Measurements from ENCODE around the gene PNMA8B. TPM values are rescaled to one million over a fixed set of nuclear protein-coding genes. Genes with fewer than 3 reads are reported as not detected.

Gene PNMA8B
- total RNA-seq, 1 donor from 2014 or later, result 0.76 TPM

DNA sequence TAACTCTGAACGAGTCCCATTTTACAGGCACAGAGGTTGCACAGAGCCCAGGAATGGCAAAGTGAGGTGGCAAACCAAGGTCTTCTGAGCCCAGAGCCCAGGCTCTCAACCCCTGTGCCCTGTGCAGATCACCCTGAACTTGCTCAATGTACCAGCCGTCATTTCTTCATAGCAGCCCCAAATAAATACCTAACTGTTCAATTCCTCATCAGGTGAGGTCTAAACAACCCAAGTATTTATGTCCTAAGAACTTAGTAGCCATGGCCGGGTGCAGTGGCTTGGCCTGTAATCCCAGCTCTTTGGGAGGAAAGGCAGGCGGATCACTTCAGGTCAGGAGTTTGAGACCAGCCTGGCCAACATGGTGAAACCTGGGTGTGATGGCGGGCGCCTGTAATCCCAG is 21.8 kb upstream of the PNMA8B start:
- no peak for DNase-seq
- Mint-ChIP-seq H3K27me3 (ENCODE audit: unreplicated experiment) (peaks cover 6% of the 10 kb centered on the region), H3K27ac (ENCODE audit: unreplicated experiment) (no peak overlapping the region)

DNA sequence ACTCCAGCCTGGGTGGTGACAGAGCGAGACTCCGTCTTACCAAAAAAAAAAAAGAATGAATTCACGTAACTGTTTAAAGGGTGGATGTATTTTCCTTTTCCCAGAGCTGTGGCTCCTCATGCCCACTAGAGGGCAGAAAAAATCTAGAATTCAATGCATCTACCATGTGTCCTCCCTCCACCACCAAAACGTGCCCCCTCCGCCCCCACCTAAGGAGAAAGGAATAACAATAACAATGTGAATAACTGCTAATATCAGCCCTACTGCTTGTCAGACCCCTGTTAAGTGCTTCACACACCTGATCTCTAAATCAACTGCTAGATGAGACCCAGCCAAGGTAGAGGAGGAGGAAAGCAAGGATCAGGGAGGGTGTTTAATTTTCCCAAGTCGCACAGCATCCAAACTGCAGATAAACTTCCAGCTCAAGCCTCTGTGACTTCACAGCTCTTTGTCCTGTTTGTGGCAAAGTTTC is 20.2 kb upstream of the PNMA8B start:
- Mint-ChIP-seq H3K27ac (ENCODE audit: unreplicated experiment) (no peak overlapping the region), H3K9me3 (ENCODE audit: unreplicated experiment) (peaks cover 4% of the 10 kb centered on the region)

More for the DNA sequence above, 21.8 kb upstream of the PNMA8B start:
- Mint-ChIP-seq H3K36me3 (ENCODE audit: unreplicated experiment) (no peaks in the 10 kb centered on the region), H3K9me3 (ENCODE audit: unreplicated experiment) (peaks cover 2% of the 10 kb centered on the region), H3K4me3 (ENCODE audit: unreplicated experiment) (no peak overlapping the region), H3K4me1 (ENCODE audit: low read depth, unreplicated experiment) (no peaks in the 10 kb centered on the region)
- TF ChIP-seq, protein P1, sequence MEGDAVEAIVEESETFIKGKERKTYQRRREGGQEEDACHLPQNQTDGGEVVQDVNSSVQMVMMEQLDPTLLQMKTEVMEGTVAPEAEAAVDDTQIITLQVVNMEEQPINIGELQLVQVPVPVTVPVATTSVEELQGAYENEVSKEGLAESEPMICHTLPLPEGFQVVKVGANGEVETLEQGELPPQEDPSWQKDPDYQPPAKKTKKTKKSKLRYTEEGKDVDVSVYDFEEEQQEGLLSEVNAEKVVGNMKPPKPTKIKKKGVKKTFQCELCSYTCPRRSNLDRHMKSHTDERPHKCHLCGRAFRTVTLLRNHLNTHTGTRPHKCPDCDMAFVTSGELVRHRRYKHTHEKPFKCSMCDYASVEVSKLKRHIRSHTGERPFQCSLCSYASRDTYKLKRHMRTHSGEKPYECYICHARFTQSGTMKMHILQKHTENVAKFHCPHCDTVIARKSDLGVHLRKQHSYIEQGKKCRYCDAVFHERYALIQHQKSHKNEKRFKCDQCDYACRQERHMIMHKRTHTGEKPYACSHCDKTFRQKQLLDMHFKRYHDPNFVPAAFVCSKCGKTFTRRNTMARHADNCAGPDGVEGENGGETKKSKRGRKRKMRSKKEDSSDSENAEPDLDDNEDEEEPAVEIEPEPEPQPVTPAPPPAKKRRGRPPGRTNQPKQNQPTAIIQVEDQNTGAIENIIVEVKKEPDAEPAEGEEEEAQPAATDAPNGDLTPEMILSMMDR (IDR thresholded peaks at IDR 0.05; ENCODE audit: partially characterized antibody, unreplicated experiment), result no peak

GRCh38 chr19:46515290-46515609 is 19.6 kb upstream of the PNMA8B start:
- Mint-ChIP-seq H3K27me3 (ENCODE audit: unreplicated experiment) (peaks cover 9% of the 10 kb centered on the region), H3K4me1 (ENCODE audit: low read depth, unreplicated experiment) (no peaks in the 10 kb centered on the region), H3K4me3 (ENCODE audit: unreplicated experiment) (no peak overlapping the region), H3K9me3 (ENCODE audit: unreplicated experiment) (peaks cover 4% of the 10 kb centered on the region), H3K27ac (ENCODE audit: unreplicated experiment) (no peak overlapping the region), H3K36me3 (ENCODE audit: unreplicated experiment) (peaks cover 5% of the 10 kb centered on the region)
- TF ChIP-seq, protein P1 (IDR thresholded peaks at IDR 0.05; ENCODE audit: partially characterized antibody, unreplicated experiment), result no peak
- no peak for DNase-seq

More for the DNA sequence above, 20.2 kb upstream of the PNMA8B start:
- TF ChIP-seq, protein P1 (IDR thresholded peaks at IDR 0.05; ENCODE audit: partially characterized antibody, unreplicated experiment), result peak; percentile 74
- H3K27me3 Mint-ChIP-seq (ENCODE audit: unreplicated experiment), result peaks cover 8% of the 10 kb centered on the region
- no peak for DNase-seq
- no peak overlapping the region for H3K4me3 Mint-ChIP-seq (ENCODE audit: unreplicated experiment)
- H3K36me3 Mint-ChIP-seq (ENCODE audit: unreplicated experiment), result peaks cover 2% of the 10 kb centered on the region
- H3K4me1 Mint-ChIP-seq (ENCODE audit: low read depth, unreplicated experiment), result no peaks in the 10 kb centered on the region

DNA sequence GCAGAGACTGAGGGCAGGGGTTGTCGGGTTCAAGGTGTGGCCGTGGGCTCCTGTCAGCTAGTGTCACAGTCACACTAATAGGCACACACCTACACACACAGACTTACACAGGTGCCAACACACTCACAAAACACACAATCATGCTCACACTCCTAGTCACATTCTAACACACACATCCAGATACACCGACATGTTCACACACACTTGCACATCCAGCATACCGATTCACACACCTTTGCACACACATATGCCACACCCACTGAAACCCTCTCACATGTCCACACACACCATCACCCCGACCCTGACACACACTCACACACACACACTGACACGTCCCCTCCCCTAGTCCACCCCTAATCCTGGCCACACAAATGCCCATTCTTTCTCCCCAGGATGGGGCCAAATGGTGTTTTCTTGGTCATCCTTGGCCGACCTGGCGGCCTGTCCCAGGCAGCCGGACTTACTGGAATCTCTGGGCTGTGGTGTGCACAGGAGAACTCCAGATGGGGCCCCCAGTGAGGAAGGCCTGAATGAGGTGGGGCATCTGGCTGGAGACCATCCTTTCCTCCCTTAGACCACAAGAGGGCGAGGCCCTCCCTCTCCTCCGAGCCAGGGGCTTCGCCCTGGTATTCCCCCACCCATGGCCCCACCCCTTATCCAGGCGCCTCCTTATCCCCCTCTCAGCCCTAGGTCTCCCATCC is 19.1 kb upstream of the PNMA8B start:
- Mint-ChIP-seq H3K4me1 (ENCODE audit: low read depth, unreplicated experiment) (no peaks in the 10 kb centered on the region), H3K27me3 (ENCODE audit: unreplicated experiment) (peaks cover 7% of the 10 kb centered on the region), H3K27ac (ENCODE audit: unreplicated experiment) (no peak overlapping the region), H3K9me3 (ENCODE audit: unreplicated experiment) (peaks cover 4% of the 10 kb centered on the region), H3K36me3 (ENCODE audit: unreplicated experiment) (peaks cover 5% of the 10 kb centered on the region), H3K4me3 (ENCODE audit: unreplicated experiment) (no peak overlapping the region)
- TF ChIP-seq, protein P1 (IDR thresholded peaks at IDR 0.05; ENCODE audit: partially characterized antibody, unreplicated experiment), result no peak
- no peak for DNase-seq

- Mint-ChIP-seq H3K9me3 (ENCODE audit: unreplicated experiment) (peaks cover 4% of the 10 kb centered on the region), H3K27ac (ENCODE audit: unreplicated experiment) (no peak overlapping the region), H3K4me3 (ENCODE audit: unreplicated experiment) (no peak overlapping the region), H3K36me3 (ENCODE audit: unreplicated experiment) (peaks cover 5% of the 10 kb centered on the region), H3K27me3 (ENCODE audit: unreplicated experiment) (peaks cover 7% of the 10 kb centered on the region), H3K4me1 (ENCODE audit: low read depth, unreplicated experiment) (no peaks in the 10 kb centered on the region)
- peak; percentile 95 for DNase-seq
- TF ChIP-seq, protein P1 (IDR thresholded peaks at IDR 0.05; ENCODE audit: partially characterized antibody, unreplicated experiment), result peak; percentile 99
Observed at GRCh38 chr19:46513461-46514236, 18.0 kb upstream of the PNMA8B start.
